HG02970 (cell line): ENCODE results near the gene EEF1AKMT1.
A peak's percentile ranks its signal among the peaks of the same experiment; 100 is the strongest.

ENCODE experiments used
- ATAC-seq: cut with Tn5 transposase; IDR thresholded peaks from one replicate; pipeline ENCODE4 v1.9.1; 2021; ENCODE audit warnings: mild to moderate bottlenecking, moderate library complexity, moderate number of reproducible peaks; ENCODE audit not compliant: unreplicated experiment, low FRiP score

Gene EEF1AKMT1

GRCh38 chr13:20721058-20721453, 52.7 kb downstream of the EEF1AKMT1 start:
- no peak for ATAC-seq

DNA sequence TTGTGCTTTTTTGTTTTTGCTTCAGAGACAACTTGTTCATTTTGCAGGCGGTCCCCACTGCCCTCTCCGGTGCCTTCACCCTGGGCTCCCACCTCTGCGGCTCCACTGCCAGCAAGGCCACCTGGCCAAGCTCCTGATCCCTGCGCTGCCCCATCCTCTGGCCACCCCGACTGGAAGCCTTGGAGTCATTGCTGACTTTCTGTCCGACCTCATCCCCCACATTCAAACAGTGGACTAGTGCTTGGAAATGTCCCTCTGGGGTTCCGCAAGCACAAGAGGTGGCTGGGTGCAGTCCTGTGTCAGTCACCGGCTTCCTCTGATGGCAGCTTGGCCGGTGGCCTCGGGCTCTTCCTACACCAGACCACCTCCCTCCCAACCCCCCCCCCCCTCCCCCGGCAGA, 53.3 kb downstream of the EEF1AKMT1 start:
- no peak for ATAC-seq

GRCh38 chr13:20719783-20720182, 54.0 kb downstream of the EEF1AKMT1 start:
- ATAC-seq = no peak

GRCh38 chr13:20718958-20719566, 54.7 kb downstream of the EEF1AKMT1 start:
- no peak for ATAC-seq

GRCh38 chr13:20717581-20718542, 55.9 kb downstream of the EEF1AKMT1 start:
- no peak for ATAC-seq

- no peak for ATAC-seq
These were observed 56.8 kb downstream of the EEF1AKMT1 start for GRCh38 chr13:20716951-20717350.

- ATAC-seq = no peak
These were observed 58.4 kb downstream of the EEF1AKMT1 start for GRCh38 chr13:20715330-20715712.

GRCh38 chr13:20714563-20715329, 59.0 kb downstream of the EEF1AKMT1 start:
- no peak for ATAC-seq

- ATAC-seq = no peak
These were observed 59.6 kb downstream of the EEF1AKMT1 start for GRCh38 chr13:20714161-20714560.

- no peak for ATAC-seq
These were observed 60.0 kb downstream of the EEF1AKMT1 start for GRCh38 chr13:20713751-20714150.

GRCh38 chr13:20713014-20713376, 60.8 kb downstream of the EEF1AKMT1 start:
- ATAC-seq = no peak

- no peak for ATAC-seq
These were observed 62.3 kb downstream of the EEF1AKMT1 start for GRCh38 chr13:20711301-20712044.

DNA sequence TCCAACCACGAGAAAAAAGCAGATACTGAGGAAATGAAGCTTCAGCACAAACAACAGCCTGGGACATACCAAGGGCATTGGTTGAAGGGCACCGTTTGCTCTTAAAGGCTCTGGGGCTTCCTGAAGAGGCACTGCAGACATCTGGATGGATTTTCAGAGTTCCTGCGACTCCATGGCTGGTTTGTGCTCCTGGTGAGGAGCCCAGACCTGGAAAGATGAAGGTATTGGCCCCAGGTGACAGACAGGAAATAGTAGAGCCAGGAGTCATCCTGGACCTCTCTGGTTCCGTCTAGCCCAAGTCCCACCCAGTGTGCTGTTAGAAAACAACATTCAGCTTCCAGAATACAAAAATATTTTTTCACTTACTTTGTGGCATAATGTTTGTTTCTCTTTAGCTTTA, 64.0 kb downstream of the EEF1AKMT1 start:
- ATAC-seq = no peak

- ATAC-seq = no peak
These were observed 64.4 kb downstream of the EEF1AKMT1 start for GRCh38 chr13:20709369-20709768.

- no peak for ATAC-seq
These were observed 65.5 kb downstream of the EEF1AKMT1 start for GRCh38 chr13:20708216-20708615.

DNA sequence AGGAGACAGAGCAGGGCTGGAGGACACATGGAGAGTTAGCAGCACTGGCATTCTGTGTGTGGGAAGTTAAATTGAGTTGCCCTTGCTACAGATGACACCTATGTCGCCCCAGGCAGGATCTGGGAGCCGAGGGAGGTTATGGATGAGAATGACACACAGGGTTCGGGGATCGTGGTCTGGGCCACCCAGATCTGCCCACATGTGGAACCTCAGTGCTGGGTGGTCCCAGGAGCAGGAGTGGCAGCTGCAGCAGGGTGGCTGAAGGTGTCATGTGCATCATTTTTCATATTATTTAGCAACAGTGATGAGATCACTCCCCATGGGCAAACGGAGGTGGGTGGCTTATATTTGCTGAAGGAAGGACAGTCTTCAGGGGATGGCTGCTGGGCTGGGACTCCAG, 67.1 kb downstream of the EEF1AKMT1 start:
- no peak for ATAC-seq

- no peak for ATAC-seq
These were observed 69.2 kb downstream of the EEF1AKMT1 start for GRCh38 chr13:20704459-20705069.

GRCh38 chr13:20703780-20704458, 69.8 kb downstream of the EEF1AKMT1 start:
- peak; percentile 86 for ATAC-seq
